ENCODE data around the gene TCN2. TPM values are rescaled to one million over a fixed set of nuclear protein-coding genes. Genes with fewer than 3 reads are reported as not detected.

The TCN2 gene
- total and polyA plus RNA-seq, 10 donors = 7.3 to 110 (median 48.5) TPM

DNA sequence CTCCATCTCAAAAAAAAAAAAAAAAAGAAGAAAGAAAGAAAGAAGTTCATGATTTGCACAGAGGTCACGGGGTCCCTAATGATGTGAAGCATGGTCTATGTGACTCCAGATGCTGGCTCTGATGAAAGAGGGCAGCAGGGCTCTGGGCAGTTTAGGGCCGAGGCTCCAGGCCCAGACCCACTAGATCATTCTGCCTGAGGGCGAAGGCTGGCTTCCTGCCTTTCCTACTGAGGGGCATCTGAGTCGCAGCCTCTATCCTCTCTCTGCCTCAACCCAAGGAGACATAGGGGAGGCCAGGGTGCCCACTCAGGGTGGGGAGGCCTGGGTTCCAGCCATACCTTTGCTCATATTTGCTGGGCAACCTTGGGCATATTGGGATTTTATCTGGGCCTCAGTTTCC, 33.4 kb downstream of the TCN2 start:
- no peak for TF ChIP-seq POLR2AphosphoS5 (IDR thresholded peaks at IDR 0.05)
- TF ChIP-seq, protein P1, sequence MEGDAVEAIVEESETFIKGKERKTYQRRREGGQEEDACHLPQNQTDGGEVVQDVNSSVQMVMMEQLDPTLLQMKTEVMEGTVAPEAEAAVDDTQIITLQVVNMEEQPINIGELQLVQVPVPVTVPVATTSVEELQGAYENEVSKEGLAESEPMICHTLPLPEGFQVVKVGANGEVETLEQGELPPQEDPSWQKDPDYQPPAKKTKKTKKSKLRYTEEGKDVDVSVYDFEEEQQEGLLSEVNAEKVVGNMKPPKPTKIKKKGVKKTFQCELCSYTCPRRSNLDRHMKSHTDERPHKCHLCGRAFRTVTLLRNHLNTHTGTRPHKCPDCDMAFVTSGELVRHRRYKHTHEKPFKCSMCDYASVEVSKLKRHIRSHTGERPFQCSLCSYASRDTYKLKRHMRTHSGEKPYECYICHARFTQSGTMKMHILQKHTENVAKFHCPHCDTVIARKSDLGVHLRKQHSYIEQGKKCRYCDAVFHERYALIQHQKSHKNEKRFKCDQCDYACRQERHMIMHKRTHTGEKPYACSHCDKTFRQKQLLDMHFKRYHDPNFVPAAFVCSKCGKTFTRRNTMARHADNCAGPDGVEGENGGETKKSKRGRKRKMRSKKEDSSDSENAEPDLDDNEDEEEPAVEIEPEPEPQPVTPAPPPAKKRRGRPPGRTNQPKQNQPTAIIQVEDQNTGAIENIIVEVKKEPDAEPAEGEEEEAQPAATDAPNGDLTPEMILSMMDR (IDR thresholded peaks at IDR 0.05 in 8 of 11, conservative IDR thresholded peaks at IDR 0.05 in 3 of 11) = no peak
- no peak for TF ChIP-seq POLR2A (IDR thresholded peaks at IDR 0.05)
- intact Hi-C loops (cut with DNase I; ENCODE audit: low total_unique reads) = no loop called here
- Histone ChIP-seq H3K36me3 (no peaks in the 10 kb centered on the region), H3K27me3 (replicated peaks in 1 of 7) (no peaks in the 10 kb centered on the region), H3K27ac (no peak overlapping the region), H3K4me3 (no peak overlapping the region), H3K4me1 (peaks cover 12 to 28% (median 20%) of the 10 kb centered on the region in 6 donors), H3K9me3 (peaks cover 0 to 5% (median 0%) of the 10 kb centered on the region in 8 donors)
- 94 to 98% (median 97%) methylated on average over 4 of the region's 4 CpGs for WGBS, 5 donors
- no peak for DNase-seq

DNA sequence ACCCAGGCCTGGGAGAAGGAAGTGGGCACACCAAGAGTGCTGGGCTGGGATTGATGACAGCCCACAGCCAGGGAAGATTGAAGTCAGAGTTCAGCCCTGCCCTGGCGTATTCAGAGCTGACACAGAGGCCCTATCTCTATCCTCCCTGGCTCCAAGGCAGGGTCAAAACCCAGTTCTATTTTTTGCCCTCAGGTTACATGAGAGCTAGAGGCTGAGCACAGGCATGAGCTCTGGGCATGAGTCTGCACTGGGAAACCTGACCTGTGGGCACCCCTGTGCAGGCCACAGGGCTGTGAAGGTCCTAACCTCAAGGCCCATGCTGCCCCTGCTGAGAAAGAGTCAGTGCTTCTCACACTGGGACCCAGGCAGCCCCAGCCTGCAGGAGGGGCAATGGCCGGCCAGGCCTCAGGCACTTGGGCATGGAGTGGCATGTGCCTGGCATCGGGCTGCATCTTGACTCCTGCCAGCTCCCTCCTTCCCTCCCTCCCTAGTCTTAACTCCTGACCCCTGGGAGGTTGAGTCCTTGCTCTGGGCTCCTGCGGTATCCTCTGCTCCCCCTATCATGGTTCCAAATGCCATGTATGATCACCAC, 34.0 kb downstream of the TCN2 start:
- peaks cover 10 to 22% (median 17%) of the 10 kb centered on the region in 6 donors for H3K4me1 ChIP-seq
- TF ChIP-seq POLR2AphosphoS5 (IDR thresholded peaks at IDR 0.05) = no peak
- TF ChIP-seq POLR2A (IDR thresholded peaks at IDR 0.05) = no peak
- TF ChIP-seq, protein P1 (IDR thresholded peaks at IDR 0.05 in 8 of 11, conservative IDR thresholded peaks at IDR 0.05 in 3 of 11) = no peak
- intact Hi-C loops (cut with DNase I; ENCODE audit: low total_unique reads) = no loop called here
- no peak overlapping the region for H3K4me3 ChIP-seq
- WGBS, 5 donors = 91 to 100% (median 96%) methylated on average over 4 of the region's 4 CpGs
- no peak overlapping the region for H3K27ac ChIP-seq
- DNase-seq = no peak
- peaks cover 0 to 5% (median 0%) of the 10 kb centered on the region in 8 donors for H3K9me3 ChIP-seq
- no peaks in the 10 kb centered on the region for H3K36me3 ChIP-seq
- H3K27me3 ChIP-seq (replicated peaks in 1 of 7) = no peaks in the 10 kb centered on the region

DNA sequence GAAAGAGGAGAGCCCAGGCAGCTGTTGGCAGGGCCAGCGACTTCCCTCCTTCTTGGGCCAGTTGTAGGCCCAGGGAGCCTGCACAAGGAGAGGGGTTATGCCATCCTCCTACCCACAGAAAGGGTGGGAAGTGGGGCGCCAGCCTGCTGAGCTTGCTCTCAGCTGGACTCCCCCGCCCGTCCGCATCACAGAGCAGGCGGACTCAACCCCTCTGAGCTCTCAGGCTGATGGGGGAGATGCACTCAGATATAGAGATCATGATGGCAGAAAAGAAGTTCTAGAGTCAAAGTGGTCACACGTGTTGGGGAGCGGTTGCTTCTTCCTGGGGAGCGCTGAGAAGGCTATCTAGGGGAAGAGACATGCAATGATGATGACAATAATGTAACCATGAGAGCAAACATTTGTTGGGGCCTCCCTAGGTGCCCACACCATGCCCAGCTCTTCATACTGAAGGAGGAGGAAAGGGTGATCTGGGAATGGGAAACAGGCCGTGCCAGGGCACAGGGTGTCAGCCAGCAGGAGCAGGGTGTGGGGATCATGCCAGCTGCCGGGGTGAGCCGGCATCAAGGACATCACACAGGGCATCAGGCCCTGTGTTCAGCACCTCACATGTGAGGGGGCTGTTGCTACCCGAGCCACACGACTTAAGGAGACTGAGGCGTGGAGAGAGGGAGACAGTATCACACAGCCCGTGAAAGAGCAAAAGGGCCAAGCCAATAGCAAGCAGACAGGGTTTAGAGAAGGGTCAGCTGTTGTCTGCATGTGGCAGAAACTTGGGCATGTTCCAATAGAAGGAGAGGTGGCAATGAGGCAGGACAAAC, 36.3 kb downstream of the TCN2 start:
- Histone ChIP-seq H3K4me1 (no peaks in the 10 kb centered on the region), H3K9me3 (peaks cover 0 to 5% (median 0%) of the 10 kb centered on the region in 8 donors), H3K36me3 (peaks cover 0 to 16% (median 0%) of the 10 kb centered on the region in 6 donors), H3K4me3 (no peak overlapping the region), H3K27ac (no peak overlapping the region), H3K27me3 (replicated peaks in 1 of 7) (no peaks in the 10 kb centered on the region)
- no peak for DNase-seq
- intact Hi-C loops (cut with DNase I; ENCODE audit: low total_unique reads) = no loop called here
- 79 to 92% (median 88%) methylated on average over 15 to 16 of the region's 16 CpGs for WGBS, 5 donors
- no peak for TF ChIP-seq POLR2AphosphoS5 (IDR thresholded peaks at IDR 0.05)
- no peak for TF ChIP-seq POLR2A (IDR thresholded peaks at IDR 0.05)
- TF ChIP-seq, protein P1 (IDR thresholded peaks at IDR 0.05 in 8 of 11, conservative IDR thresholded peaks at IDR 0.05 in 3 of 11) = no peak

DNA sequence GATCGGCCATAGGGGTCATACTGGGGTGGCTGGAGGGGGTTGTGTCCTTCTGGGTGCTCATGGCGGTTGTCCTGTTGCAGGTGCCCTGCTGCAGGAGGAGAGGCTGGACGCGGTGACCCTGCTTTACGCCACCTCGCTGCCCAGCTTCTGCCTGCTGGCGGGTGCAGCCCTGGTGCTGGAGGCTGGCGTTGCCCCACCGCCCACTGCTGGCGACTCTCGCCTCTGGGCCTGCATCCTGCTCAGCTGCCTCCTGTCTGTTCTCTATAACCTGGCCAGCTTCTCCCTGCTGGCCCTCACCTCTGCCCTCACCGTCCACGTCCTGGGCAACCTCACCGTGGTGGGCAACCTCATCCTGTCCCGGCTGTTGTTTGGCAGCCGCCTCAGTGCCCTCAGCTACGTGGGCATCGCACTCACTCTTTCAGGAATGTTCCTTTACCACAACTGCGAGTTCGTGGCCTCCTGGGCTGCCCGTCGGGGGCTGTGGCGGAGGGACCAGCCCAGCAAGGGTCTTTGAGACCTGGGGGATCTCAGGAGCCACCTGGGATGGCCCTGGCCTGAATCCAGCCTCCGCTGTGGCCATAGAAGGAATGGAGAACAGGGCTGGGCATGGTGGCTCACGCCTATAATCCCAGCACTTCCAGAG, 39.7 kb downstream of the TCN2 start:
- no peaks in the 10 kb centered on the region for H3K9me3 ChIP-seq
- no peak overlapping the region for H3K27ac ChIP-seq
- no peak for DNase-seq
- TF ChIP-seq POLR2AphosphoS5 (IDR thresholded peaks at IDR 0.05) (no peak), POLR2A (IDR thresholded peaks at IDR 0.05) (no peak)
- TF ChIP-seq, protein P1 (IDR thresholded peaks at IDR 0.05 in 8 of 11, conservative IDR thresholded peaks at IDR 0.05 in 3 of 11) = no peak
- no peak overlapping the region for H3K4me3 ChIP-seq
- intact Hi-C loops (cut with DNase I; ENCODE audit: low total_unique reads) = no loop called here
- peaks cover 0 to 5% (median 2%) of the 10 kb centered on the region in 6 donors for H3K4me1 ChIP-seq
- H3K36me3 ChIP-seq = peaks cover 0 to 16% (median 0%) of the 10 kb centered on the region in 6 donors
- 92 to 96% (median 92%) methylated on average over 23 to 25 of the region's 25 CpGs for WGBS, 5 donors
- H3K27me3 ChIP-seq (replicated peaks in 1 of 7) = no peaks in the 10 kb centered on the region

All from spleen (tissue), 11 donors.